Measurements from ENCODE around the gene EXOSC5.

The EXOSC5 gene

GRCh38 chr19:41426952-41427646 is 29.9 kb upstream of the EXOSC5 start, which contains the start of gene B3GNT8:
Gene B3GNT8, minus strand, starts transcription at chr19:41427374. Its CDS starts 596 bp downstream, at chr19:41426778.
- FAIRE-seq = no peak

GRCh38 chr19:41426116-41426841 is 29.1 kb upstream of the EXOSC5 start:
- no peak for FAIRE-seq
- DNase-seq (ENCODE audit: insufficient read length, low spot score) = no peak

More at GRCh38 chr19:41426952-41427646, 29.9 kb upstream of the EXOSC5 start, which contains the start of gene B3GNT8:
- peak; percentile 36 for DNase-seq (ENCODE audit: insufficient read length, low spot score)

- DNase-seq (ENCODE audit: insufficient read length, low spot score) (no peak), FAIRE-seq (no peak)
Observed at GRCh38 chr19:41425174-41426115, 28.3 kb upstream of the EXOSC5 start.

DNA sequence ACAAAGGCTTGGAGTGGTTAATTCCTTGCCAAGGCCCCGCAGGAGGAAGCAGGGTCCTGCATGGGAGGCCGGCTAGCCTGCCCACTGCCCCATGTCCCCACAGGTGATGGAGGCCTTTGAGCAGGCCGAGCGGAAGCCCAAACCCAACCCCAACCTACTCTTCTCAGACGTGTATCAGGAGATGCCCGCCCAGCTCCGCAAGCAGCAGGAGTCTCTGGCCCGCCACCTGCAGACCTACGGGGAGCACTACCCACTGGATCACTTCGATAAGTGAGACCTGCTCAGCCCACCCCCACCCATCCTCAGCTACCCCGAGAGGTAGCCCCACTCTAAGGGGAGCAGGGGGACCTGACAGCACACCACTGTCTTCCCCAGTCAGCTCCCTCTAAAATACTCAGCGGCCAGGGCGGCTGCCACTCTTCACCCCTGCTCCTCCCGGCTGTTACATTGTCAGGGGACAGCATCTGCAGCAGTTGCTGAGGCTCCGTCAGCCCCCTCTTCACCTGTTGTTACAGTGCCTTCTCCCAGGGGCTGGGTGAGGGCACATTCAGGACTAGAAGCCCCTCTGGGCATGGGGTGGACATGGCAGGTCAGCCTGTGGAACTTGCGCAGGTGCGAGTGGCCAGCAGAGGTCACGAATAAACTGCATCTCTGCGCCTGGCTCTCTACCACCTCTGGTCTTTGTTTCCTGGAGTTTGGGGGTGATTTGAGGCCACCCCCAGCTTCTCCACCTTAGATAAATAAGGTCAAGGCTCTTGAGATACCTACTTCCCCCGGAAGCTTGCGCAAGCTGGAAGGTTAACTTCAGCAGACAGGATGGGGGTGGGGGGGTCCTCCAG is 27.4 kb upstream of the EXOSC5 start:
- no peak for FAIRE-seq

DNA sequence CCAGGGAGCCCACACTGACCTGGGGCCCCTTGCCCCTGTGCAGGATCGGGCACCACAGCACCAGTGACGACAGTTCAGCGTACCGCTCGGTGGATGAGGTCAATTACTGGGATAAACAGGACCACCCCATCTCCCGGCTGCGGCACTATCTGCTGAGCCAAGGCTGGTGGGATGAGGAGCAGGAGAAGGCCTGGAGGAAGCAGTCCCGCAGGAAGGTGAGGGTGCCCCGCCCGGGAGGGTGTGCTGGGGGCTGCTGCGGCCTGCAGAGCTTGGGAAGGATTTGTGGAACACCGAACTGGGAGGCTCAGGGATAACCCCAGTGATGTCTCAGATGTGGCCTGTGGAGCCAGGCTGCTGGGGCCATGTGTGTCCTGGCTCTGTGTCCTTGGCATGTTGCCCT is 25.8 kb upstream of the EXOSC5 start:
- no peak for FAIRE-seq
- DNase-seq (ENCODE audit: insufficient read length, low spot score) = no peak

More for the DNA sequence above, 27.4 kb upstream of the EXOSC5 start:
- DNase-seq (ENCODE audit: insufficient read length, low spot score) = no peak

DNA sequence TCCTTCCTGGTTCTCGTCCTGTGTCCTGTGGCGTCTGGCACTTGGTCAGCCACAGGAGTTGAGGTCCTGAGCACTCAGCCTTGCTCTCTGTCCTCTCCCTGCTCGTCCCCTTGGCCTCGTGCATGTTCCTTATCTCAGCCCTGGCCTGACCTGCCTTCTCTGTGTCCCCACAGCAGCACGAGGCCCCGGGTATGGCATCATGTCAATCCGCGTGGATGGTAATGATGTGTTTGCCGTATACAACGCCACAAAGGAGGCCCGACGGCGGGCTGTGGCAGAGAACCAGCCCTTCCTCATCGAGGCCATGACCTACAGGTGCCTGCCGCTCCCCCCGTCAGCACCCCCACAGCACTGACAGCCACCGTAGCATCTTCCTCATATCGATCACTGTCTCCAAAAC is 25.3 kb upstream of the EXOSC5 start:
- DNase-seq (ENCODE audit: insufficient read length, low spot score) = no peak
- no peak for FAIRE-seq

- FAIRE-seq = no peak
- DNase-seq (ENCODE audit: insufficient read length, low spot score) = no peak
Observed at GRCh38 chr19:41421973-41422372, 24.8 kb upstream of the EXOSC5 start.

DNA sequence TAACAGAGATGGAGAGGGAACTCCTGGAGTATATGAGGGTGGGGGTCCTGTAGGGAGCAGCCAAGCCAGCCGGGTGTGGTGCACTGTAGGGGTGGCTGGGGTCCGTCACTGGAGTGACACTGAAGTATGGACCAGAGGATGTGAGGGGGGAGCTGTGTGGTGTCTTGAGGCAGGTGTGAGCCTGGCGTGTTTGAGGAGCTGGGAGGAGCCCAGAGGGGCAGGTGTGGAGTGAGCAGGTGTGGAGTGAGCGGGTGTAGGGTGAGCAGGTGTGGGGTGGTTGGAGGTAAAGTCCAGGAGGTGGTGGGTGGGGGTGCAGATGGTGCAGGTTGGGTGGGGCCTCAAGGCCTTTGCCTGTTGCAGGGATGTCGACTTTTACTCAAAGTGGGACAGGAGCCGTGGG is 24.2 kb upstream of the EXOSC5 start:
- DNase-seq (ENCODE audit: insufficient read length, low spot score) = no peak
- FAIRE-seq = no peak

DNA sequence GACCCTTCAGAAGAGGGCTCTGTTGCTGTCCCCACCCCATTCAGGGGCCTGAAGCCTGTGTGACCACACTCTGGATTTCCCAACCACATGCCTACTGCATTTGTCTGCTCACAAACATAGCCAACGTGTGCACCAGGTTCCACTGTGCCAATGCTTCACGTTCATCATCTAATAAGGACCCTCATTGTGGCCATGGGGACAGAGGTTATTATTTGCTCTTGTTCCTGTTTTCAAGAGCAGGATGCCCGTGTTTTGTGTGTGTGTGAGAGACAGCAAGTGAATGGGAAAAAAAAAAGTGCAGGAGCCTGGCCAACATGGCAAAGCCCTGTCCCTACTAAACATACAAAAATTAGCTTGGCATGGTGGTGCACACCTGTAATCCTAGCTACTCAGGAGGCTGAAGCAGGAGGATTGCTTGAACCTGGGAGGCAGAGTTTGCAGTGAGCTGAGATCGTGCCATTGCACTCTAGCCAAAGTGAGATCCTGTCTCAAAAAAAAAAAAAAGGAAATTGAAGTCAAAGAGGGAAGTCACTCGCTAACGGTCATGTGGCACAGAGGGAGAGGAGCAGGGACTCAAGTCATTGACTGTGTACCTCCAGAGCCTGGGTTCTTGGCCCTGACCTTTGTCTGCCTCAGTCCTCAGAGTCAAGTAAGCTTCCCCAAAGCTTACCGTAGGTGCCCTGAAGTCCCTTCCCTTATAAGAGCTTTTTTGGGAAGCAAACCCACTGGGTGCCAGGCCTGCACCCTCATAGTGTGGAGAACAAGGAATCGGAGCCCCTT is 23.1 kb upstream of the EXOSC5 start:
- DNase-seq (ENCODE audit: insufficient read length, low spot score) = no peak
- no peak for FAIRE-seq

DNA sequence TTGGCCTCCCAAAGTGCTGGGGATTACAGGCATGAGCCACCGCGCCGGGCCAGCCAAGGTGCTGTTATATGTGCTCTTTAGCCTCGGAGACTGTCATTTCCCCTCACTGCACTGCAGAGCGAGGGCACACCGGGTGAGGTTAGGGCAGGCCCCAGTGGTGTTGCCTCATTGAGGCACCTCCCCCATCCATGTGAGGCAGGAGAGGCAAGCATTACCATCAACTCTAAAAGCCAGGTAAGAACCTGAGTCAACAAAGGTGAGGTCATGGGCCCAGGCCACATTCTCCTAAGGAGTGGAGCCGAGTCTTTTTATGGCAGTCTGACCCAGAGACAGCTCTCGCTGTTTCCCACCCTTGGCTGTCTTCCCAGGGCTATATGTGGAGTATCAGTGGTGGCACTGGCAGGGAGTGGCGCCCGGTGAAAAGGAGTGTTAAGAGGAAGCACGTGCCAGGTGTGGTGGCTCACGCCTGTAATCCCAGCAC is 19.1 kb upstream of the EXOSC5 start:
- no peak for DNase-seq (ENCODE audit: insufficient read length, low spot score)
- FAIRE-seq = no peak

GRCh38 chr19:41415154-41415571 is 18.0 kb upstream of the EXOSC5 start:
- no peak for DNase-seq (ENCODE audit: insufficient read length, low spot score)
- FAIRE-seq = no peak

- FAIRE-seq = no peak
- DNase-seq (ENCODE audit: insufficient read length, low spot score) = no peak
Observed at GRCh38 chr19:41414461-41414860, 17.3 kb upstream of the EXOSC5 start.

- FAIRE-seq = no peak
- no peak for DNase-seq (ENCODE audit: insufficient read length, low spot score)
Observed at GRCh38 chr19:41413947-41414346, 16.8 kb upstream of the EXOSC5 start.

DNA sequence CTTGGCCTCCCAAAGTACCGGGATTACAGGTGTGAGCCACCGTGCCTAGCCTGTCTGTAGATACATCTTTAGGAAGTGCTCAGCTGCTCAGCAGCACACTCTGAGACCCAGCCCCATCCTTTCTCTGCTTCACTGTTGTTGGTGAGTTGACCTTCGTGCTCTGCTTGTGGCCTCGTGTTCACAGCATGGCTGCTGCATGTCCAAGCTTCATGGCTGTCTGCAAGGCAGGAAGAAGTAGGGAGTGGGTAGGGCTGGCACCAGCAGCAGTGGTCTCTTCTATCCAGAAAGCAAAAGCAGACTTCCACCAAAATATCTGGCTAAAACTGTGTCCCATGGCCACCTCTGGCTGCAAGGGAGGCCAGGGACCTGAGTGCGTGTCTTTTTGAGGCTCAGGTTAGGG is 15.8 kb upstream of the EXOSC5 start:
- FAIRE-seq = no peak
- DNase-seq (ENCODE audit: insufficient read length, low spot score) = no peak

- DNase-seq (ENCODE audit: insufficient read length, low spot score) (no peak), FAIRE-seq (no peak)
Observed at GRCh38 chr19:41411968-41412265, 14.8 kb upstream of the EXOSC5 start.

DNA sequence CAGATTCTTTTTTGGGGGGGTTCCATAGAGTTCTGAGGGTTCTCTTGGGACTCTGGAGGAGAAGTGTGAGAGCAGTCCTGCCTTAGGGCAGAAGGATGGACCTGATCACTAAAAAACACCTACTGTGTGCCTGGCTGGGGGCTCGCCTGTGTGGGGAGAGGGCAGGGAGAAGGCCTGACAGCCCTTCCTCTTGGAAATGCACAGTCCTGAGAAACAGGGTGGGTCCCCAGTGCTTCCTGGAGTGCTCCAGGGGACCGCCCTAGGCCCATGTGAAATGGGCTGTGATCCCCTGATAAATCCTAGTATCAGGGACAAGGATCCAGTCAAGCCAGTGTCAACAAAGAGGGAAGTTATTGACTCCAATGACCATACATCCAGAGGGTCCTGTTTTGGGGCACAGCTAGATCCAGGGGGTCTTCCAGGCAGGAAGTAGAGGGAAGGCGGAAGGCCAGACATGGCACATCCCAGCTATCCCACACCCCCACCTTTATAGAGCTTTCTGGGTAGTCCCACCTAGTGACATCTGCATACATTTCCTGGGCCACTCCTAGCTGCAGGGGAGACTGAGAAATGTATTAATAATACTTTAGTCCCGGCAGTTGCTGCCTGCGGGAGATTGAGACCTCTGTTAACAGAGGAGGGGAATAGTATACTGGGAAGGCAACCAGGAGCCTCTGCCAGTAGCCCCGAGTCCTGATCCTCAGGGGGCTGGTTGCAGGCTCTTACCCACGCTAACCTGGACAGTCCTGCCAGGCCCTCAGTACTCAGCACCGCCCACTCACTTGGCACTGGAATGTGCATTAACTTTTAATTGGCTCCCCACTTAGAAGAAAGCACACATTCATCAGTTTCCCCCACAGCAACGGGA is 14.2 kb upstream of the EXOSC5 start:
- DNase-seq (ENCODE audit: insufficient read length, low spot score) (no peak), FAIRE-seq (no peak)

DNA sequence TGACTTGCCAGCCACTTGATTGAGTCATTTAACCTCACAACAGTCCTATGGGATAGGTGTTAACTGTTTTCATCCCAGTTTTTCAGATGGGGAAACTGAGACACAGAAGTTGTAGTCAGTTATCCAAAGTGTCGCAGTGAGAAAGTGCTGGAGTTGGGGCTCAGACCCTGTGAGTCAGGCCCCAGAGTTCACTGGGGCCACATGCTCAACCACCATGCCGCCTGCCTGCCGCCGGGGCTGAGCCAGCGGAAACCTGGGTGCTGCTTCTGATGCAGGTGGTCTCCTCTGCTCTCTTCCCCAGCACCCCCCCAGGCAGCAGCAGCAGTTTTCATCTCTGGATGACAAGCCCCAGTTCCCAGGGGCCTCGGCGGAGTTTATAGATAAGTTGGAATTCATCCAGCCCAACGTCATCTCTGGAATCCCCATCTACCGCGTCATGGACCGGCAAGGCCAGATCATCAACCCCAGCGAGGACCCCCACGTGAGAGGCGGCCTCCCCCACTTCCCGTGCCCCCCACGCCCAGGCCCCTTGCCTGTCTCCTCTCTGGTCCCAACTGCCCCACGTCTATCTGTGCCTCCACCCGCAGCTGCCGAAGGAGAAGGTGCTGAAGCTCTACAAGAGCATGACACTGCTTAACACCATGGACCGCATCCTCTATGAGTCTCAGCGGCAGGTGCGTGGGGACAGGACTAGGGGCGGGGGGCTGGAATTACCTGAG is 13.3 kb upstream of the EXOSC5 start:
- no peak for FAIRE-seq
- DNase-seq (ENCODE audit: insufficient read length, low spot score) = no peak

GRCh38 chr19:41409288-41409687 is 12.1 kb upstream of the EXOSC5 start:
- no peak for DNase-seq (ENCODE audit: insufficient read length, low spot score)
- FAIRE-seq = peak; percentile 26
